ENCODE measurements around the gene CHST3.
"Not testable (repeated sequence)": the region's sequence is repeated elsewhere in the genome, so short reads cannot be mapped to it uniquely, and the experiment has no call there.

Gene CHST3

DNA sequence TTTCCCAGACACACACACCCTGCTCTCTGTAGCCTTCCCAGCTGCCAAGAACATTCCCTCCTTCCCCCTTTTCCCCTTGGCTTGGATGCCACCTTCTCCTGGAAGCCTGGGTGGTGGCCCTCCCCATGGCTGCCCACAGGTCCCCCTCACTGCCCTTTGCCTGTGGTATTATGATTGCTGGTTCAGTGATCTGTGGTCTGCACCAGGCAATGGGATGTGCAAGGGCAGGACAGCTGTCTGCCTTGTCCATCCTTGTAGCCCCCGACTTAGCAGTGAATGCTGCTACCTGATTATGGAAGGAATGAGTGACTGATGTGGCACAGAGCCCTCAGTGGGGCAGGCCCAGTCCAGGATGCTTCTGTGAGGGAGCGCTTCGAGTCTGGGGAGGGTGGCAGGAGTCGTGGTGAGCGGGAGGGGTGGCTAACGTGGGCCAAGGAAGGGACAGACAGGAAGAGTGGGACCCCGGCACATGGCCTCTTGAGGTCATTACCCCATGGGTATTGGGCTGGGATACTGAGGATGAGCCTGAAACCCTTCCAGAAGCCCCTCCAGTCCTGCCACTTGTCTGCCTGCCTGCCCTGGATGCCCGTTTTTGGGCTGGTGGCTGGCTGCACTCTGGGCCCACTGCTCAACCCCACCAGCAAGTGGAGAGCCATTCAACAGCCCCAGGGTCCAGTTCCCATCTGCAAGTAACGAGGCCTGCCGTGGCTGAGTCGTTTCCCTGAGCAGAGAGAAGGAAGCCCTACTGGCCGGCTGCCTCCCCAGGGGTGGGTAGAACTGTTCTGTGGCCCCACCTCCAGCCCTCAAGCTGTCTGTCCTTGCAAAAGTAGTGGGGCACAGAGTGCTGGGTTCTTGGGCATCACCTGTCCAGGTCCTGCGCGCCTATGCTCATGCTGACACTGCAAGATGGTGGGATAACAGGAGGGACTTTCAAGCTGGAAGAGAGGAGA lies 8.8 kb downstream of the CHST3 start:
- DNase-seq (ENCODE audit: low spot score), result no peak

DNA sequence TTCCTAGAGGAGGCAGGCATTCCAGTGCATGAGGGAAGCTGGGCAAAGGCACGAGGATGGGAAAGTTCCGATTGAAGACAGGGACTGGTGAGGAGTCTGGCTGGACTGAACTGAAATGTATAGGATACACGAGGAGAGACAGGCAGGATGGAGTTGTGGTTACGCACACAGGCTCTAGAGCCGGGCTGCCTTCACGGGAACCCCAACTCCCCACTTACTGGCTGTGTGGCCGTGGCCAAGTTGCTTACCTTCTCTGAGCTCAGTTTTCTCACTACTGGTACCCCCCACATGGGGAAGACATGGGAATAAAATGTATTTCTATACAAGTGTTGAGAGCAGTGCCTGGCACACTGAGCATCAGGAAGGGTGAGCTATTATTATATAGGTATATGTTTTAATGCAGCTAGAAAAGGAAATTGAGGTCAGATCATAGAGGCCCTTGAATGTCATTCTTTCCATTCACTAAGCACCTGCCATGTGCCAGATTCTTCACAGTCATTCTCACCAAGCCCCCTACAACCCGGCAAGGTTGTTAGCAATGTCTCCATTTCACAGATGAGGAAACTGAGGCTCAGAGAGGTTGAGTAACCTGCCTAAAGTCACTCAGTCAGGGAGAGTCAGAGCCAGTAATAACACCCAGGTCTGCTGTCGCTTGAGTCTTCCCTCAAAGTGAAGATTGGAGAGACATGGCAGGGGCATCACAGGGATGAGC lies 9.7 kb downstream of the CHST3 start:
- DNase-seq (ENCODE audit: low spot score), result no peak

DNA sequence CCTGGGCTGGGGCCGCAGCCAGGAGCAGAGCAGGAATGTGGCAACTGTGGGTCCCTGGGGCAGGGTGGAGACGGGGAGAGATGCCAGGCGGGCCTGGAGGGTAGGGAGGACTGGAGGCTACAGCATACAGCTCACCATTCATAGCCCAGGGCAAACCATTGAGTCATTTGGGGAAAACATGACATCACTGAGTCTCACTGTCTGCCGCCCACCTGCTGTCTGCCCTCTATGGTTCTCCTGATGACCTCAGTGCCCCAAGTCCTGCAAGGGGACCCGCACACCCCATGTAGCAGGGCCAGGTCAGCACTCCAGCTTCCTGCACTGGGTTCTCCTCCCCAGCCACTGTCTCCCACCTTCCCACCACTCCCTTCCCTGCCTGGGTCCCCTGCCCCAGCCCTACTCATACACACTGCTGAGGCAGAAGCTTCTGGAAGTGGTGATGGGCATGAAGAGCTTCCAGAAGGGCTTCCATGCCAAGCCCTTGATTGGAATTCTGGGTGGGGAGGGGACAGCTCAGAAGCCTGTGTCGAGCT lies 10.4 kb downstream of the CHST3 start:
- DNase-seq (ENCODE audit: low spot score), result no peak

DNA sequence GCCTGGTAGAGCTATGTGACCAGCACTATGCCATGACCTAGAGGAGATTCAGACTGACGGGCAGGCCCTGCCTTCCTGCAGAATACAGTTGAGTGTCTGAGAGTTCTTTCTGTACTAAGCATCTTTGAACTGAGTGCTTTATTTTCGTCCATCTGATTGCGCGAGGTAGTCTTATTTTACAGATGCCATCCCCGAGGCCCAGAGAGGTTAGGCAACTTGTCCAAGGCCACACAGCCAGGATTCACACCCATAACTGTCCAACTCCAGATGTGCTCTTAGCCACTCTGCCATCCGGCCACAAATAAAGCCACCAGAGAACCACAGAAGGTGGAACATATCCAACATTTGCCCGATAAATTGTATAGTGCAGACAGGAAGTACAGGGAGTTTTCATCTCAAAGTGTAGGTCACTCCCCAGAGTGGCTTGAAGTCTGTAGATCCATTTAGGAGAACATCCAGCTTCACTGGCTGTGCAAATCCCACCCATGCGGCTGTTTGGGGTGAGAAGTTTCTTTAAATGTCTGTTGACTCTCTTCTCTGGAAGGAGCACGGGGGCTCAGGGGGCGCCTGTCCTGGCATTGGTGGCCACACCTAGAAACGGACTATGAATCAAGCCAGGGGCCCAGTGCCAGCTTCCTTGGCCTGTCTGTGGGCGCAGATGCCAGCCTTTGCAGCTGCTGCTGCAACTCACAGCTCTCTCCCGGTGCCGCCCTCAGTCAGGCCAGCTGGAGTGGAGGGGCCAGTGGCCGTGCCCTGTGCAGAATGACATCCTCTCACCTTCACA lies 11.1 kb downstream of the CHST3 start:
- no peak for DNase-seq (ENCODE audit: low spot score)

DNA sequence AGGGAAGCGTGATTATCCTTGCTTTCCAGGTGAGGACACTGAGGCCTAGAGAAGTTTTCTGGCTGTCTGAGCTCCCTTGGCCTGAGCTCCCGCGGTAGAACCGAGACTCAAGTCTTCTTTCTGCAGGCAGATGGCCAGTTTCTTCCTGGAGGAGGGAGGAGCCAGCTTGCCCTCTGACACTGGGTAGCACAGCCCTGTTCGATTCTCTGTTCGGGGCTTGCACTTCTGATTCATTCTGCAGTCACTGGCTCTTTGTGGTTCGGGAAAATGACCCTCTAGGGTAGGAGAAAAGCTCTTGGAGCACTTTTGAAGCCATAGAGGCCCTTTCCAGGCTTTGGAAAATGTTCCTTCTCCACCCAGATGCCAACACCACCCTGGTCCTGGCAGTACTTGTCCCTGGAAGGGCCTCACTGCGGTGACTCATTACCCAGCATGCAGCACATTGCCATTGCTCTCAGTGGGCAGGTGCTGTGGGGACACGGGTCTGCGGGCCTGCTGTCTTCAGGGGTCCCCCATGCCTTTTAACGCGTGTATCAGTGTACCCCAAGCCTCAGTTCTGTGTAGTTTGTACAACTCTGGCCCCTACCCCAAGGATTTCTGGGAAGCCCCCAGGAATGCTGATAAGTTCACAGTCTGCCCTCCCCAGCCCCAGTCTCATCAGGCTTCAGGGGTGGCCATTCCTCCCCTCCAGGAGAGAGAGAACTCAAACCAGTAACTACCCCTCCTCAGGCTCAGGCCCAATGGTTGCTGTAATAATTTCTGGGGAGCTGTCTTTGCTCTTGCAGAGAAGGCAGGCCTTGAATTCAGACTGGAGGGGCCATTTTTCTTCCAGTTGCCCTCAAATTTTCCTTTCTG lies 11.9 kb downstream of the CHST3 start:
- no peak for DNase-seq (ENCODE audit: low spot score)

DNA sequence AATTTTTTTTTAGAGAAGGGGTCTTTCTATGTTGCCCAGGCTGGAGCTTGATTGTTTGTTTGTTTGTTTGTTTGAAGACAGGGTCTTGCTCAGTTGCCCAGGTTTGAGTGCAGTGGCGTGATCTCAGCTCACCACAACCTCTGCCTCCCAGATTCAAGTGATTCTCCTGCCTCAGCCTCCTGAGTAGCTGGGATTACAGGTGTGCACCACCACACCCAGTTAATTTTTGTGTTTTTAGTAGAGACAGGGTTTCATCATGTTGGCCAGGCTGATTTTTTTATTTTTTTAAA lies 13.4 kb downstream of the CHST3 start:
- DNase-seq (ENCODE audit: low spot score), result not testable (repeated sequence)

DNA sequence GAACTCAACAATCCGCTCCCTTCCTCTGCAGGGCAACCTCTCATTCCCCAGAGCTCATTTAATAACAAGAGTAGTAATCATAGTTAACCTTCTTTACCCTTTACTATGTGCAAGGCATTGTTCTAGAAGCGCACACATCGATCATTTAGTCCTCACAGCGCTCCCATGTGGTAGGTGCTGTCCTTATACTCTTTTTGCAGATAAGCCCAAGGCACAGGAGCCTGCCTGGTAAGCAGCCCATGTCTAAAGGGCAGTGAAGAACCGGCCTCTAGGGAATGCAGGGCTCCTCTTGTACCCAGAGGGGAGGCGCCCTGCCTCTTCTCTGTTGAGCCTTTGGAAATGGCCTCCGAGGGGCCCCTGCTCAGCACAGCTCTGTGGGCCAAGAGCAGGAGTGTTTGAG lies 14.3 kb downstream of the CHST3 start:
- DNase-seq (ENCODE audit: low spot score), result peak; percentile 57

DNA sequence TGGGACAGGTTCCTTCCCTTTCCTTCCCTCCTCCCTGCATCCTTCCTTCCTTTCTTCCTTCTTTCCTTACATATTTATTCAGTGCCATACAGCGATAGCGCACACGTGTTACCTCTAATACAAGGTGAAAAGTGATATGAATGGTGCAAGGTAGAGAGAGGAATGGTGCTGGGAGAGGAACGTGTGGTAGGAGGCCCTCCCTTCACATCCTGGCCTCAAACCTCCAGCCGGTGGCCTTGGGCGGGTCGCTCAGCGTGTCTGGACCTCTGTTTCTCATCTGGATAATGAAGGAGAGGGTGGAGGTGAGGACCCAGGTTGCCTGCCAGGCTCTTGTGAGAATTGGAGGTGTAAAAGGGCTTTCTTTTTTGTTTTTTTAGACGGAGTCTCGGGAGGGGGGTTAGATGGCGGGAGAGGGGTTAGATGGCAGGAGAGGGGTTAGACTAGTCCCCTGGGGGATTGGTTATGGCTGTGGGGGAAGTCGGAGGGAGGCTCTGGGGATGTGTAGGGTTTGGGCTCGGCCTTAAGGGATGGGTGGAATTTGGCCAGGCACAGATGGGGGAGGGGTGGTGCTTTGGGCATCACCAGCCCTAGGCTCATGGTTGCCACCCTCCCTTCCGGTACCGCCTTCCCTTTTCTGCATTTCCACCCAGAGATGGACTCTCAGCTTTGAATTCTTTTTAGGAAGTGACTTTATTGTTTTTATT lies 14.9 kb downstream of the CHST3 start:
- DNase-seq (ENCODE audit: low spot score), result no peak

DNA sequence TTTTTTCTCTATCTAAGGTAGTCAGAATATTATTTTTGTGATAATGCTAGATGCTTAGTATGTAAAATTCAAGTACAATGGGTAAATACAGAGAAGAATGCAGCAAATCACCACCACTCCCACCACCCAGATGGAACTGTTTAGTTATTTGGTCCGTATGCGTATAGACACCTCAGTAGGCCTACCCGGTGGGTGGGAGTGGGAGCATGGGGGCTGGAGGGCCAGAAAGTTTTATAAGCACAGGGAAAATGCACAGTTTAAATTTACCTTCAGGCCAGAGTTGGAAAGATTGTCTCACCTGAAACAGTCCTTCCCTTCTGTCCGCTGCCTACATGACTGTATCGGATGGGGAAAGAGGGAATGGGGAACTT lies 15.5 kb downstream of the CHST3 start:
- no peak for DNase-seq (ENCODE audit: low spot score)

DNA sequence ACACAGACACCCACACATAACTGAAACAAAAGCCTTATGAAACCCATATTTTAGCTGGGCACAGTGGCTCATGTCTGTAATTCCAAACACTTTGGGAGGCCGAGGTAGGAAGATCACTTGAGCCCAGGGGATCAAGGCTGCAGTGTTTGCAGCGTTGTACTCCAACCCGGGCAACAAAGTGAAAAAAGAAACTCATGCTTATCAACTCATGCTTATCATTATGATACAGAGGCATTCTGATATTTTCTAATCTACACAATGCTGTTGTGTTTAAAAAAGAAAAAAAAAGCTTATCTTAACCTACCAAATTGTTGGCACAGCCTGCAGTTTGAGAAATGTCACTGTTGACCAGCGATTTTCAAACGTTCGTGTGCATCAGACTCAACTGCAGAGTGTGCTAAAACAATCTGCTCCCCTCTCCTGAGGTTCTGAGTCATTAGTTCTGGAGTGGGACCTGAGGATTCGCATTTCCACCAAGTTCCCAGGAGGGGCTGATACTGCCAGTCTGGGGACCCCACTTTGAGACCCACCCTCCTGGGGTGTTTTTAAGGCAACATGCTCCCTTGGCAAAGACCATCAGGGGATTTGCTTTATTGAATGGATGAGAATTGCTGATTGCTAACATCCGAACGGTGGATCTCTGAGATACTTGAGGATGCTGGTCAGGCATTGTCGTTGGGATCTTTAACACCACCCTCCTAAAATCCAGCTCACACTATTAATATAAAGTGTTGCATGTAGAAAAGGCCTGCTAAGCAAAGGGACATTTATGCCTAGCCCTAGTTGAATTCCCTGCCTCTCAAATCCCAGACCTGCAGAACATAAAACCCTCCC lies 16.2 kb downstream of the CHST3 start:
- DNase-seq (ENCODE audit: low spot score), result no peak

DNA sequence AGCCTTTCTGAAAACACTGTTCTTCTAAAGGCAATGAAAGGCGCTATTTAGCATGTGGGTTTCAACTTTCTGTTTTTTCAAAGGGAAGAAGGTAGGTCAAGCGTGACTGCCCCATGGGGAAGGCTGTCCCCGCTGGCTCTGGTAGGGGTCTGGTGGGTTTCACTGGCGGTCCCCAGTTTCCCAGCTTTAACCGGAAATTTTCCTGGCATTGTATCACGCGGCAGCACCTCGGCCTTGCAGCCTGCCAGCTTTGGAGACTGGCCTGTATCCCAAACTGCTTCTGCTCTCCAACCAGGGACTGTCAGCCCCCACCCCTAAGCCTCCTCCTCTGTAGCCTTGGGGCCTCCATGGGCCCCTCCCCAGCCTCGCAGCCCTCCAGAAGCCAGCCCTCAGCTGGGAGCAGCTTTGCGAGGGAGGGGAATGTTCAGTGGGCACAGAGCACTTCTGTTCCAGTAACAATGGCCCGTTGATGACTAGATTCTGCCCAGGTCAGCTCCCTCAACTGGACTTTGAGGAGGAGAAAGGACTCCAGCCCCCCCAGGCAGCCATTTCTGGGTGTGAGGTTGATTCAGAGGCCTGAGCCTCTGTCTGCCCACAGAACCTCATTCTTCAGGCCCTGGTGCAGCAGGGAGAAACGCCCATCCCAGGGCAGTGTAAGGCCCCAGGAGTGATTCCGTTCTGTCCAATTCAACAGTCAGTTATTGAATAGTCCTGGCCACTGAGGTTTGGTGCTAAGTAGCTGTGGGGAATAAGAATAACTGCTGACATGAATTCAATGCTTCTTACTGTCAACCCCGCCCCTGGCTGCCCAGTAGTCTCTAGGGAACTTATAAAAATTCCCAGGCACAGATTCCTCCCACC lies 17.1 kb downstream of the CHST3 start:
- DNase-seq (ENCODE audit: low spot score), result no peak

DNA sequence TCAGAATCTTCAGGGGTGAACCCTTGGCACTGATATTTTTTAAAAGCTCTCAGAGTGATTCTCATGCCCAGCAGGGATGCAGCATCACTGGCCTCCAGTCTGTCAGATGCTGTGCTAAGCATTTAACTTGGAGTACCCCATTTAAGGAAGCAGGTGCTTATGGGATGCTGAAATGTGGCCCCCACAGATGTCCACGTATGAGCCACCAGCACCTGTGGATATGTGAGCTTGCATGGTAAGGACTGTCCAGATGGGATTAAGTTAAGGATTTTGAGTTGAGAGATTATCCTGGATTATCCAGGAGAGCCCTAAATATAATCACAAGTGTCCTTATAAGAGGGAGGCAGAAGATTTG lies 17.7 kb downstream of the CHST3 start:
- no peak for DNase-seq (ENCODE audit: low spot score)

DNA sequence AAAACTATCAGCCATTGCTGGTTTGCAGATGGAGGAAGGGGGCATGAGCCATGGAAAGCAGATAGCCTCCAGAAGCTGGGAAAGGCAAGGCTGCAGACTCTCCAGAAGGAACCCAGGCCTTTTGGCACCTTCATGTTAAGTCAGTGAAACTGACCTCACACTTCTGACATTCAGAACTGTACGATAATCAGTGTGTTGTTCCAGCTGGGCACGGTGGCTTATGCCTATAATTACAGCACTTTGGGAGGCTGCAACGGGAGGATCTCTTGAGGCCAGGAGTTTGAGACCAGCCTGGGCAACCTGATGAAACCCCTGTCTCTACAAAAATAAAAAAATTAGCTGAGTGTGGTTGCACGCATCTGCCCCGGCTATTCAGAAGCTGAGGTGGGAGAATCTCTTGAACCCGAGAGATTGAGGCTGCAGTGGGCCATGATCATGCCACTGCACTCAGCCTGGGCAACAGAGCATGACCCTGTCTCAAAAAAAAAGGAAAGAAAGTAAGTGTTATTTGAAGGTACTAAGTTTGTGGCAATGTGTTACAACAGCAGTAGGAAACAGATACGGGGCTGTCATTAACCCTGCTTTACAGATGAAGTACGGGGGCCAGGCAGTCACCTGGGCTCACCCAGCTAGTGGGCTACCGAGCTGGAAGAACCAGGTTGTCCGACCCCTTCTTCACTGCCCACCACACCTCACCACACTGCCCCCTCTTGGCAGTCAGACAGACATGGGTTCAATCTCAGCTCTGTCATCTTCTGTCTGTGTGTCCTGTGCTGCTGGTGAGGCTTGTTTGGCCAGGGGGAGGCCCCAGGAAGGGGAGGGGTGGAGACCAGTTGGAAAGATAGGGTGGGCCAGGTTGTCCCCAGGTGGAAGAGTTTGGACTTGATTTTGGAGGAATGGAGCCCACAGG lies 18.3 kb downstream of the CHST3 start:
- DNase-seq (ENCODE audit: low spot score), result no peak

DNA sequence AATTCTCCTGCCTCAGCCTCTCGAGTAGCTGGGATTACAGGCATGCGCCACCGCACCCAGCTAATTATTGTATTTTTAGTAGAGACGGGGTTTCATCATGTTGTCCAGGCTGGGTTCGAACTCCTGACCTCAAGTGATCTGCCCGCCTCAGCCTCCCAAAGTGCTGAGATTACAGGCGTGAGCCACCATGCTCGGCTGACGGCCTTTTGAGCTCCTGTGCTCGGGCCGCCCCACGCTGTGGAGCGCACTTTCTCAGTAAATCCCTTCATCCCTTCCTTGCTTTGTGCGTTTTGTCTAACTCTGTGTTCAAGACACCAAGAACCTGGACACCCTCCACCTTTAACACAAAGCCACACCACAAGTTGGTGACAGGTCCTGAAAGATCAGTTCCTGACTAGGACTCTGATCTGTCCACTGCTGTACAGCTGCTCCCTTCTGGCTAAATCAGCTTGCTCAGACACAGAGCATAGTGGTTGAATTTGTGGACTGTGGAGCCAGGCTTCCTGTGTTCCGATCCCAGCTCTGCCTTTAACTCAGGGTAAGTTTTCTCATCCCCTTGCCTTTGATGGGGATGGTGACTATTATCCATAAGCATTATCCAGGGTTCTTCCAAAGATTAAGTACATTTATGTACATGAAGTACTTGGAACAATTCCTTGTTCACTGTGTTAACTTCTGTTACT lies 20.1 kb downstream of the CHST3 start:
- DNase-seq (ENCODE audit: low spot score), result no peak

DNA sequence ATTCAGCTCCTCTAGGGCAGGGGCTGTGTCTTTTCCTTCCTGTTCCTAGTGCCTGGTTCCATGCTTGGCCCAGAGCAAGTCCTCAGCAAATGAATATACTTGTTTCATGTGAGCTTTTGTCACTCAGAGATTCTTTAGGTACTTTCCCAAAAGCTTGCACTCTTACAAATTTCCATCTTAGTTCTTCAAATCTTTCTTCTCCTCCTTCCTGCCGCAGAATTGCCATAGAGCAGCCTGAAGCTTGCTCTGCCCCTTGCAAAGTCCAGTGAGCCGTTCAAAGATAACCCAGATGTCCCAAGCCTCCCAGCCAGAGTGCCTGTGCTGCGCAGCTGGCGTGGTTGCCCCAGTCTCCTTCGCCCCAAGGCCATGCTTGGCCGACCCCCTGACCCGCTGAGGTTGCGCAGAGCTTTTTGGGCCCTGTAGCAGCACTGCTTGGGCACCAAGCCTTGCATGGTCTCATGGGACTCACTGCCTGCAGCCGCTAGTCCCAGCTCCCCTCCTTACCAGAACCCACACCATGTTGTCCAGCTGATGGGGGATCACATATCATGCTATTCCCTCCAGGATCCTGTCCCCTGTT lies 20.7 kb downstream of the CHST3 start:
- no peak for DNase-seq (ENCODE audit: low spot score)

DNA sequence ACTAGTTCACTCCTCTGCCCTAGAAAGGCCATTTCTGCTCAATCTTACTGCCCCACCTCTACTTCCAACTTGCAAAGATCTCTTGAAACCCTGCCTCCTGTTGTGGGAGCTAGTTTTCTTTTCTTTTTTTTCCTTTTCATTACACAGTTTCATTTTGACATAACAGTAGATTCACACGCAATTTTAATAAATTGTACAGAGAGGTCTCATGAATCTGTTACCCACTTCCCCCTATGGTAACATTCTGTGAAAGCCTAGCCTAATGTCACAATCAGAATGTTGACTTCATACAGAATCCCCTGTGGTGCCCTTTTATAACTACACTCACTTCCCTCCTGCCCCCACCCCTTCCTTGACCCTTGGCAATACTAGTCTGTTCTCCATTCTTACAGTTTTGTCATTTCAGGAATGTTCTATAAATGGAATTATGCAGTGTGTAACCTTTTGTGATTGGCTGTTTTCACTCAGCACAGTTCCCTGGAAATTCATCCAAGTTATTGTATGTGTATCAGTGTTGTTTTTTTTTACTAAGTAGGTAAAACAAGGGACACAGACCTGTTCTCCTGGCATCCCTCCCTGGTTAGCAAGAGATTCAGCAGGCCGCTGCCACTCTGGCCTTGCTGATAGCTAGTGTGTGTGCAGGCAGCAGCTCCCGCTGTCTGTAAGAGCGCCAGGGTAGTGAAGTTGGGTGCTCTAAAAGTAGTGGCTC lies 21.5 kb downstream of the CHST3 start:
- no peak for DNase-seq (ENCODE audit: low spot score)
